Tibial nerve (tissue), 4 donors: ENCODE measurements around the gene NPLOC4. TPM values are rescaled to one million over a fixed set of nuclear protein-coding genes. Genes with fewer than 3 reads are reported as not detected.

Experiments used
- DNase-seq, 2 donors: peaks; one replicate each; pipeline ENCODE4 v3.0.0-alpha.2; 2019; ENCODE audit warnings: low spot score in 2 of 2
- H3K27ac ChIP-seq, 4 donors: fragments of 200-600 bp; sonication (generic) in 3 of 4; one replicate each; pipeline ENCODE4 v1.5.1; 2017 to 2019; ENCODE audit warnings: mild to moderate bottlenecking in 1 of 4
- H3K27me3 ChIP-seq, 2 donors: fragments of 200-600 bp; sonication (generic) in 1 of 2; one replicate each; pipeline versions ENCODE4 v1.5.1 to v1.6.0; 2017 to 2019
- H3K36me3 ChIP-seq, 3 donors: fragments of 200-600 bp; sonication (generic); one replicate each; pipeline ENCODE4 v1.5.1; 2018 to 2019
- H3K4me1 ChIP-seq, 4 donors: fragments of 200-600 bp; sonication (generic) in 3 of 4; one replicate each; pipeline ENCODE4 v1.5.1; 2017 to 2019
- H3K4me3 ChIP-seq, 4 donors: fragments of 200-600 bp; sonication (generic) in 3 of 4; one replicate each; pipeline ENCODE4 v1.5.1; 2017 to 2019; ENCODE audit warnings: mild to moderate bottlenecking in 1 of 4, moderate library complexity in 1 of 4
- H3K9me3 ChIP-seq, 4 donors: fragments of 200-600 bp; sonication (generic) in 3 of 4; one replicate each; pipeline ENCODE4 v1.5.1; 2017 to 2019
- CTCF ChIP-seq, 5 experiments: fragments of 200-600 bp in 3 of 5; fragments of 450-650 bp in 2 of 5; sonication (generic) in 3 of 5; IDR thresholded peaks; one replicate each; pipeline ENCODE4 v1.5.1; 2016 to 2019; ENCODE audit warnings: antibody characterized with exemption in 5 of 5, mild to moderate bottlenecking in 3 of 5, moderate library complexity in 2 of 5
- EP300 ChIP-seq, 2 donors: sonication (generic); formaldehyde crosslinking; IDR thresholded peaks; one replicate each; pipeline ENCODE4 v1.6.1; 2017; ENCODE audit warnings: antibody characterized with exemption in 2 of 2, mild to moderate bottlenecking in 1 of 2
- POLR2A ChIP-seq, 2 donors: fragments of 450-650 bp; IDR thresholded peaks; one replicate each; pipeline ENCODE4 v1.6.1; 2017; ENCODE audit warnings: antibody characterized with exemption in 2 of 2, mild to moderate bottlenecking in 2 of 2, moderate library complexity in 2 of 2
- WGBS, 2 donors: methylation state at CpG; one replicate each; pipeline ENCODE4 v1.1.5; 2018; 5-methylcytosine and 5-hydroxymethylcytosine counted together
- total RNA-seq, 4 donors: library from RNA; depleted of rRNA; stranded (reverse); fragments of >200 nt; gene quantifications; one replicate each; pipeline ENCODE4 v1.1.0, GENCODE V29; 2016

NPLOC4 gene
- total RNA-seq, 4 donors from 2014 or later, result 51.1 to 79.2 (median 62.1) TPM

- Histone ChIP-seq H3K36me3 (peaks cover 0 to 41% (median 17%) of the 10 kb centered on the region in 3 donors), H3K27me3 (no peaks in the 10 kb centered on the region), H3K4me1 (peaks cover 0 to 54% (median 44%) of the 10 kb centered on the region in 4 donors), H3K27ac (peak overlapping the region; percentile 96 to 100 (median 100)), H3K9me3 (no peaks in the 10 kb centered on the region), H3K4me3 (peak overlapping the region; percentile 86 to 96 (median 92))
- DNase-seq, result peak; percentile 58 to 66
- WGBS, 2 donors, result 0 to 1% methylated on average over 6 to 23 of the region's 23 CpGs
- peak in 1 of 2 donors; percentile 2 for TF ChIP-seq EP300 (IDR thresholded peaks at IDR 0.05)
- TF ChIP-seq CTCF (IDR thresholded peaks at IDR 0.05), result no peak
- no peak for TF ChIP-seq POLR2A (IDR thresholded peaks at IDR 0.05)
Observed at GRCh38 chr17:81513372-81513752, 123.5 kb downstream of the NPLOC4 start.

- peak in 2 of 5 experiments; percentile 24 to 49 for TF ChIP-seq CTCF (IDR thresholded peaks at IDR 0.05)
- peak; percentile 49 to 99 for TF ChIP-seq EP300 (IDR thresholded peaks at IDR 0.05)
- TF ChIP-seq POLR2A (IDR thresholded peaks at IDR 0.05), result peak; percentile 92 to 95
- H3K4me3 ChIP-seq, result peak within 1 kb of the TSS; percentile 90 to 96 (median 95)
- no peaks in the 10 kb centered on the region for H3K27me3 ChIP-seq
- H3K36me3 ChIP-seq, result peaks cover 0 to 47% (median 17%) of the 10 kb centered on the region in 3 donors
- peak; percentile 86 to 90 for DNase-seq
- WGBS, 2 donors, result 0 to 1% methylated on average over 18 to 27 of the region's 111 CpGs
- peaks cover 0 to 49% (median 38%) of the 10 kb centered on the region in 4 donors for H3K4me1 ChIP-seq
- H3K27ac ChIP-seq, result peak within 1 kb of the TSS; percentile 96 to 100 (median 100)
- no peaks in the 10 kb centered on the region for H3K9me3 ChIP-seq
Observed at GRCh38 chr17:81512562-81513371, 124.1 kb downstream of the NPLOC4 start, which contains the start of gene ACTG1. ACTG1 (minus strand) TSS chr17:81512799; CDS start chr17:81512354, 445 bp downstream.

GRCh38 chr17:81511804-81512561 lies 124.9 kb downstream of the NPLOC4 start:
- peak overlapping the region; percentile 91 to 100 (median 95) for H3K27ac ChIP-seq
- H3K9me3 ChIP-seq, result no peaks in the 10 kb centered on the region
- peaks cover 0 to 48% (median 17%) of the 10 kb centered on the region in 3 donors for H3K36me3 ChIP-seq
- H3K27me3 ChIP-seq, result no peaks in the 10 kb centered on the region
- DNase-seq, result no peak
- 0% methylated on average over 31 to 41 of the region's 62 CpGs for WGBS, 2 donors
- peaks cover 0 to 42% (median 31%) of the 10 kb centered on the region in 4 donors for H3K4me1 ChIP-seq
- TF ChIP-seq CTCF (IDR thresholded peaks at IDR 0.05) (no peak), EP300 (IDR thresholded peaks at IDR 0.05) (no peak), POLR2A (IDR thresholded peaks at IDR 0.05) (no peak)
- H3K4me3 ChIP-seq, result peak overlapping the region; percentile 90 to 96 (median 95)

GRCh38 chr17:81511554-81511803 lies 125.4 kb downstream of the NPLOC4 start:
- 1% methylated on average over 9 of the region's 9 CpGs for WGBS, 2 donors
- peaks cover 0 to 37% (median 27%) of the 10 kb centered on the region in 4 donors for H3K4me1 ChIP-seq

More at GRCh38 chr17:81511554-81511803, 125.4 kb downstream of the NPLOC4 start:
- DNase-seq, result no peak
- H3K27ac ChIP-seq, result peak overlapping the region; percentile 91 to 100 (median 95)
- TF ChIP-seq EP300 (IDR thresholded peaks at IDR 0.05), result no peak
- no peak for TF ChIP-seq CTCF (IDR thresholded peaks at IDR 0.05)
- H3K36me3 ChIP-seq, result peaks cover 0 to 48% (median 17%) of the 10 kb centered on the region in 3 donors
- no peaks in the 10 kb centered on the region for H3K27me3 ChIP-seq
- peak overlapping the region; percentile 90 to 96 (median 95) for H3K4me3 ChIP-seq
- no peaks in the 10 kb centered on the region for H3K9me3 ChIP-seq
